Endothelial cell of umbilical vein (primary cell): ENCODE measurements around the gene SERPINB10. TPM values are rescaled to one million over a fixed set of nuclear protein-coding genes. Genes with fewer than 3 reads are reported as not detected.
A peak's percentile ranks its signal among the peaks of the same experiment; 100 is the strongest.

Experiments
- BruUV-seq: library from RNA; stranded (reverse); fragments of 400-500 nt; replicated peaks from 2 replicates; lab custom pipeline; 2021; lab: Mats Ljungman, UMichigan
- CTCF ChIA-PET: fragments of 300-600, 350-600 bp; sonication (Branson Sonifier 250); formaldehyde crosslinking; loops from one replicate; lab custom pipeline; 2021; ENCODE audit warnings: antibody characterized with exemption, inconsistent platforms; lab: Charles Lee
- POLR2A ChIA-PET: fragments of 300-600, 350-600 bp; sonication (Branson Sonifier 250); formaldehyde crosslinking; loops from one replicate; lab custom pipeline; 2021; ENCODE audit warnings: antibody characterized with exemption, inconsistent platforms; lab: Charles Lee
- DNase-seq: peaks from one replicate; pipeline ENCODE4 v3.0.0-alpha.2; 2011; ENCODE audit warnings: low read depth, low spot score
- FAIRE-seq: peaks from 2 replicates; lab custom pipeline; 2011; peaks lifted over from hg19 to GRCh38; lab: Jason Lieb, UNC
- H2AFZ ChIP-seq: 2 replicates; pipeline ENCODE4 v1.6.0; 2012; ENCODE audit warnings: low read depth, low read length, control low read depth, inconsistent platforms
- H3K27ac ChIP-seq: 2 replicates; pipeline ENCODE4 v1.5.1; 2011; ENCODE audit warnings: low read depth, mild to moderate bottlenecking, control low read depth, low read length, moderate library complexity; ENCODE audit not compliant: insufficient read depth
- H3K27me3 ChIP-seq, 2 experiments: 2 replicates each; pipeline versions ENCODE4 v1.6.0 to v1.6.1; 2011; ENCODE audit warnings: low read length in 2 of 2, mixed read lengths in 1 of 2; ENCODE audit not compliant: control insufficient read depth in 2 of 2, insufficient read depth in 2 of 2
- H3K36me3 ChIP-seq, 2 experiments: 2 replicates in 1 of 2; 3 replicates in 1 of 2; pipeline ENCODE4 v1.5.1; 2011; ENCODE audit warnings: low read length in 2 of 2, mild to moderate bottlenecking in 1 of 2, moderate library complexity in 1 of 2; ENCODE audit not compliant: control insufficient read depth in 2 of 2, insufficient read depth in 2 of 2; ENCODE audit errors: extremely low read depth in 1 of 2
- H3K4me1 ChIP-seq: 3 replicates; pipeline ENCODE4 v1.5.1; 2011; ENCODE audit warnings: mild to moderate bottlenecking, low read length; ENCODE audit not compliant: control insufficient read depth, insufficient read depth; ENCODE audit errors: extremely low read depth
- H3K4me2 ChIP-seq: 2 replicates; pipeline ENCODE4 v1.6.1; 2011; ENCODE audit warnings: low read length, control low read depth, mixed read lengths; ENCODE audit not compliant: insufficient read depth
- H3K4me3 ChIP-seq, 3 experiments: fragments of 200-600 bp in 1 of 3; sonication (generic), shearing (Covaris generic) in 1 of 3; replicated peaks in 1 of 3; 2 replicates each; pipeline ENCODE4 v1.5.1; 2011 to 2016; ENCODE audit warnings: control low read depth in 3 of 3, low read length in 3 of 3, mild to moderate bottlenecking in 2 of 3, inconsistent platforms in 1 of 3, low read depth in 1 of 3, moderate library complexity in 1 of 3; ENCODE audit not compliant: insufficient read depth in 1 of 3
- H3K79me2 ChIP-seq: 2 replicates; pipeline ENCODE4 v1.6.0; 2012; ENCODE audit warnings: low read length, inconsistent platforms; ENCODE audit not compliant: control insufficient read depth, insufficient read depth
- H3K9ac ChIP-seq: replicated peaks from 2 replicates; pipeline ENCODE3; 2011; ENCODE audit warnings: low read length, control low read depth; ENCODE audit not compliant: insufficient read depth; ENCODE audit errors: extremely low read depth
- H3K9me1 ChIP-seq: replicated peaks from 3 replicates; pipeline ENCODE4 v1.6.0; 2011; ENCODE audit warnings: mild to moderate bottlenecking, low read length; ENCODE audit not compliant: control insufficient read depth, insufficient read depth; ENCODE audit errors: extremely low read depth
- H3K9me3 ChIP-seq: replicated peaks from 2 replicates; pipeline ENCODE4 v1.5.1; 2012; ENCODE audit warnings: low read length, inconsistent platforms; ENCODE audit not compliant: control insufficient read depth, insufficient read depth
- H4K20me1 ChIP-seq: replicated peaks from 2 replicates; pipeline ENCODE3; 2011; ENCODE audit warnings: mild to moderate bottlenecking, low read length; ENCODE audit not compliant: control insufficient read depth, insufficient read depth; ENCODE audit errors: extremely low read depth
- CTCF ChIP-seq, 2 donors: IDR thresholded peaks; 1 replicate in 1 of 2; 2 replicates in 1 of 2; pipeline ENCODE4 v1.5.1; 2011; ENCODE audit warnings: low read length in 2 of 2, mild to moderate bottlenecking in 2 of 2, moderate library complexity in 2 of 2, control low read depth in 1 of 2, inconsistent platforms in 1 of 2, low read depth in 1 of 2; ENCODE audit not compliant: insufficient read depth in 1 of 2; ENCODE audit errors: extremely low read depth in 1 of 2
- EZH2 ChIP-seq: IDR thresholded peaks from 2 replicates; pipeline ENCODE4 v1.6.1; 2012; ENCODE audit warnings: borderline replicate concordance, low read depth, mild to moderate bottlenecking, moderate library complexity, low read length, inconsistent platforms; ENCODE audit not compliant: severe bottlenecking
- FOS ChIP-seq: IDR thresholded peaks from 2 replicates; pipeline ENCODE4 v1.6.1; 2011; ENCODE audit warnings: mild to moderate bottlenecking, low read length, moderate library complexity, borderline replicate concordance; ENCODE audit not compliant: insufficient read depth
- GATA2 ChIP-seq: IDR thresholded peaks from 2 replicates; pipeline ENCODE4 v1.7.0; 2011; ENCODE audit warnings: low read depth, mild to moderate bottlenecking, moderate library complexity, mixed read lengths, low read length; ENCODE audit not compliant: insufficient read length, insufficient read depth
- JUN ChIP-seq: IDR thresholded peaks from 2 replicates; pipeline ENCODE4 v1.6.1; 2011; ENCODE audit warnings: borderline replicate concordance, low read depth; ENCODE audit not compliant: insufficient read length, insufficient read depth
- MAX ChIP-seq: IDR thresholded peaks from 2 replicates; pipeline ENCODE4 v1.6.1; 2011; ENCODE audit not compliant: insufficient read depth, insufficient read length
- MYC ChIP-seq: IDR thresholded peaks from one replicate; pipeline ENCODE4 v1.6.1; 2011; ENCODE audit warnings: mild to moderate bottlenecking, low read depth, low read length
- POLR2A ChIP-seq: IDR thresholded peaks from 2 replicates; pipeline ENCODE4 v1.6.1; 2012; ENCODE audit warnings: low read depth, mild to moderate bottlenecking, control low read depth, low read length
- POLR2AphosphoS5 ChIP-seq: IDR thresholded peaks from 2 replicates; pipeline ENCODE4 v1.6.1; 2012; ENCODE audit warnings: low read depth, mild to moderate bottlenecking, control low read depth, low read length, moderate library complexity; ENCODE audit not compliant: insufficient read depth
- dilution Hi-C: fragments of 300-500 bp; cut with MboI; formaldehyde crosslinking; loops from one replicate; pipeline ENCODE4 v1.15.0; 2019; ENCODE audit warnings: low sequenced_read_pairs; ENCODE audit not compliant: extremely low pct_ligation_motif_present
- intact Hi-C: fragments of 100-400 bp; cut with micrococcal nuclease; formaldehyde crosslinking; loops from one replicate; pipeline ENCODE4 v1.10.0; 2022
- polyA plus RNA-seq, 4 experiments: library from polyadenylated mRNA; depleted of rRNA in 3 of 4; stranded (reverse) in 3 of 4; unstranded in 1 of 4; fragments of >200 nt; gene quantifications; 2 replicates each; pipeline versions ENCODE4 v1.2.1 to v1.2.3, GENCODE V29; 2011 to 2012; ENCODE audit warnings: missing spikeins in 1 of 4
- total RNA-seq: library from RNA; stranded (reverse); gene quantifications from 2 replicates; pipeline ENCODE4 v1.2.3, GENCODE V29; 2021

Gene SERPINB10
- total and polyA plus RNA-seq, 2 donors (not counting 3 experiments of a cell fraction or from before 2014, with no cell fraction given): not detected

GRCh38 chr18:63965716-63966330 lies 58.1 kb downstream of the SERPINB10 start:
- CTCF ChIA-PET: interaction anchor here (2.8 to 3.4 kb wide), 2 partner anchors 9 to 30 kb away, joined by 22 to 61 read pairs; no protein-coding TSS in a partner anchor
- no peak overlapping the region for H3K27ac ChIP-seq
- no peak overlapping the region for H3K9ac ChIP-seq
- H4K20me1 ChIP-seq: no peaks in the 10 kb centered on the region
- no peaks in the 10 kb centered on the region for H3K36me3 ChIP-seq
- POLR2A ChIA-PET: no interaction called here
- H3K27me3 ChIP-seq: peaks cover 6 to 9% of the 10 kb centered on the region in 2 experiments
- no peak overlapping the region for H2AFZ ChIP-seq
- TF ChIP-seq POLR2AphosphoS5 (no peak), GATA2 (no peak), JUN (no peak)
- H3K4me3 ChIP-seq: no peak overlapping the region
- no peak for FAIRE-seq
- intact Hi-C loops: no loop called here
- BruUV-seq: no TSS peak
- no peak for DNase-seq
- H3K9me1 ChIP-seq: no peaks in the 10 kb centered on the region
- peaks cover 3% of the 10 kb centered on the region for H3K79me2 ChIP-seq
- H3K4me2 ChIP-seq: no peak overlapping the region
- H3K9me3 ChIP-seq: no peaks in the 10 kb centered on the region
- peaks cover 7% of the 10 kb centered on the region for H3K4me1 ChIP-seq
- dilution Hi-C loops: no loop called here

- CTCF ChIA-PET: interaction anchor here (1.0 to 1.2 kb wide), 3 partner anchors 10 to 34 kb away, joined by 3 to 6 read pairs (median 5); no protein-coding TSS in a partner anchor
- no peak for TF ChIP-seq CTCF (IDR thresholded peaks at IDR 0.05; ENCODE audit: extremely low read depth in 1 of 2, insufficient read depth in 1 of 2, low read depth in 1 of 2, low read length in 2 of 2)
- TF ChIP-seq JUN: peak; percentile 68
- TF ChIP-seq FOS: peak; percentile 90
- no peak for TF ChIP-seq MAX
- no peak for TF ChIP-seq GATA2
- peak; percentile 56 for TF ChIP-seq POLR2AphosphoS5
- no peak for TF ChIP-seq EZH2
- TF ChIP-seq MYC: no peak
- peak; percentile 82 for TF ChIP-seq POLR2A
- BruUV-seq: TSS peak; percentile 72
Measured at GRCh38 chr18:63969942-63970808, 62.4 kb downstream of the SERPINB10 start, which contains the start of gene SERPINB8. Gene SERPINB8, plus strand, starts transcription at chr18:63970081. Its CDS starts 8,228 bp downstream, at chr18:63978309.

More at GRCh38 chr18:63969942-63970808, 62.4 kb downstream of the SERPINB10 start, which contains the start of gene SERPINB8:
- Histone ChIP-seq H3K9me1 (no peaks in the 10 kb centered on the region), H3K9me3 (no peaks in the 10 kb centered on the region), H2AFZ (peak within 1 kb of the TSS; percentile 30), H3K4me2 (peak within 1 kb of the TSS; percentile 47), H3K4me3 (peak within 1 kb of the TSS; percentile 60 to 94 (median 63)), H3K79me2 (peaks cover 31% of the 10 kb centered on the region), H4K20me1 (no peaks in the 10 kb centered on the region), H3K36me3 (no peaks in the 10 kb centered on the region), H3K4me1 (peaks cover 14% of the 10 kb centered on the region), H3K27me3 (no peaks in the 10 kb centered on the region), H3K9ac (peak within 1 kb of the TSS; percentile 99), H3K27ac (peak within 1 kb of the TSS; percentile 99)
- dilution Hi-C loops: no loop called here
- intact Hi-C loops: loop anchor here (1.0 to 2.0 kb wide), 4 partner anchors 9 to 548 kb away; partner anchors contain the start of gene VPS4B
- DNase-seq: peak; percentile 86
- POLR2A ChIA-PET: no interaction called here
- FAIRE-seq: peak; percentile 95
